Measurements from ENCODE around the gene NFKBIA. TPM values are rescaled to one million over a fixed set of nuclear protein-coding genes. Genes with fewer than 3 reads are reported as not detected.

The NFKBIA gene
- total RNA-seq, result 100 to 1,000 TPM; 238 to 708 (median 364) TPM

- TF ChIP-seq CTCF (IDR thresholded peaks at IDR 0.05; ENCODE audit: low read depth), result no peak
These were observed at the start of gene NFKBIA for GRCh38 chr14:35404449-35405303. Gene NFKBIA (minus strand): TSS chr14:35404749. CDS start chr14:35404644, 105 bp downstream.

GRCh38 chr14:35446450-35446849, 41.9 kb upstream of the NFKBIA start:
- TF ChIP-seq CTCF (IDR thresholded peaks at IDR 0.05; ENCODE audit: low read depth), result no peak

GRCh38 chr14:35444104-35444503, 39.6 kb upstream of the NFKBIA start:
- no peak for TF ChIP-seq CTCF (IDR thresholded peaks at IDR 0.05; ENCODE audit: low read depth)

GRCh38 chr14:35441160-35441559, 36.6 kb upstream of the NFKBIA start:
- no peak for TF ChIP-seq CTCF (IDR thresholded peaks at IDR 0.05; ENCODE audit: low read depth)

GRCh38 chr14:35438910-35439713, 34.6 kb upstream of the NFKBIA start:
- no peak for TF ChIP-seq CTCF (IDR thresholded peaks at IDR 0.05; ENCODE audit: low read depth)

- no peak for TF ChIP-seq CTCF (IDR thresholded peaks at IDR 0.05; ENCODE audit: low read depth)
These were observed 30.6 kb upstream of the NFKBIA start for GRCh38 chr14:35435177-35435576.

GRCh38 chr14:35433826-35434225, 29.3 kb upstream of the NFKBIA start:
- TF ChIP-seq CTCF (IDR thresholded peaks at IDR 0.05; ENCODE audit: low read depth), result no peak

Measured in subcutaneous adipose tissue (tissue), 4 donors.